Transverse colon (tissue), 4 donors: ENCODE measurements around the gene GREM2. TPM values are rescaled to one million over a fixed set of nuclear protein-coding genes. Genes with fewer than 3 reads are reported as not detected.
A peak's percentile ranks its signal among the peaks of the same experiment; 100 is the strongest.

Experiments used
- DNase-seq: peaks from one replicate; pipeline ENCODE4 v3.0.0-alpha.2; 2019
- H3K27ac ChIP-seq, 4 donors: fragments of 200-600 bp; sonication (generic); 2 replicates each; pipeline ENCODE4 v1.5.1; 2016 to 2018; ENCODE audit warnings: inconsistent platforms in 4 of 4
- H3K27me3 ChIP-seq: fragments of 200-600 bp; sonication (generic); 2 replicates; pipeline ENCODE4 v1.5.1; 2017; ENCODE audit warnings: inconsistent platforms
- H3K36me3 ChIP-seq, 4 donors: fragments of 200-600 bp; sonication (generic); 2 replicates each; pipeline ENCODE4 v1.5.1; 2017 to 2019; ENCODE audit warnings: inconsistent platforms in 4 of 4
- H3K4me1 ChIP-seq, 4 donors: fragments of 200-600 bp; sonication (generic); 2 replicates each; pipeline ENCODE4 v1.5.1; 2017 to 2020; ENCODE audit warnings: inconsistent platforms in 4 of 4
- H3K4me3 ChIP-seq, 4 donors: fragments of 200-600 bp; sonication (generic); 1 replicate in 1 of 4; 2 replicates in 3 of 4; pipeline versions ENCODE4 v1.5.1 to v1.6.1; 2017 to 2019; ENCODE audit warnings: inconsistent platforms in 4 of 4
- H3K9me3 ChIP-seq, 2 donors: fragments of 200-600 bp; sonication (generic); 2 replicates each; pipeline ENCODE4 v1.5.1; 2017 to 2019; ENCODE audit warnings: inconsistent platforms in 2 of 2
- CTCF ChIP-seq, 5 experiments: fragments of 200-600 bp in 3 of 5; fragments of 450-650 bp in 2 of 5; sonication (generic) in 3 of 5; IDR thresholded peaks; 1 replicate in 2 of 5; 2 replicates in 3 of 5; pipeline ENCODE4 v1.5.1; 2016 to 2017; ENCODE audit warnings: antibody characterized with exemption in 5 of 5, inconsistent platforms in 3 of 5, mild to moderate bottlenecking in 2 of 5, moderate library complexity in 1 of 5
- EP300 ChIP-seq: sonication (generic); formaldehyde crosslinking; IDR thresholded peaks from one replicate; pipeline ENCODE4 v1.6.1; 2017; ENCODE audit warnings: antibody characterized with exemption, low read depth
- POLR2A ChIP-seq: fragments of 450-650 bp; IDR thresholded peaks from one replicate; pipeline ENCODE4 v1.6.1; 2016; ENCODE audit warnings: antibody characterized with exemption, mild to moderate bottlenecking, moderate library complexity
- POLR2AphosphoS5 ChIP-seq, 3 donors: sonication (generic); formaldehyde crosslinking; IDR thresholded peaks; one replicate each; pipeline ENCODE4 v1.6.1; 2016; ENCODE audit warnings: antibody characterized with exemption in 3 of 3
- WGBS, 2 donors: methylation state at CpG; one replicate each; pipeline ENCODE4 v1.1.5; 2018; ENCODE audit warnings: low coverage in 1 of 2; 5-methylcytosine and 5-hydroxymethylcytosine counted together
- in situ Hi-C, 4 donors: fragments of 200-750 bp; cut with MboI; loops; one replicate each; pipeline versions ENCODE4 v1.15.0 to v1.15.1; 2017; ENCODE audit warnings: low sequenced_read_pairs in 3 of 4, low pct_ligation_motif_present in 1 of 4, low pct_unique_long_range_greater_than_20kb in 1 of 4
- intact Hi-C: fragments of 100-400 bp; cut with DNase I; formaldehyde crosslinking; loops from one replicate; pipeline ENCODE4 v1.15.1; 2023; ENCODE audit warnings: low total_unique reads
- total RNA-seq, 4 donors: library from RNA; depleted of rRNA; stranded (reverse); fragments of >200 nt; gene quantifications; one replicate each; pipeline ENCODE4 v1.1.0, GENCODE V29; 2016

The GREM2 gene
- total RNA-seq, 4 donors from 2014 or later: 2.8 to 13.1 (median 4.9) TPM

GRCh38 chr1:240522122-240522822, 89.7 kb downstream of the GREM2 start:
- Histone ChIP-seq H3K4me1 (peaks cover 0 to 12% (median 7%) of the 10 kb centered on the region in 4 donors), H3K27ac (peak overlapping the region in 3 of 4 donors; percentile 2 to 46 (median 46)), H3K9me3 (no peaks in the 10 kb centered on the region), H3K4me3 (no peak overlapping the region), H3K36me3 (no peaks in the 10 kb centered on the region), H3K27me3 (no peaks in the 10 kb centered on the region)
- in situ Hi-C loops (no loop called here), intact Hi-C loops (no loop called here)
- no peak for DNase-seq
- 26 to 38% methylated on average over 6 of the region's 6 CpGs for WGBS, 2 donors
- TF ChIP-seq POLR2AphosphoS5 (IDR thresholded peaks at IDR 0.05): no peak
- TF ChIP-seq EP300: no peak
- TF ChIP-seq POLR2A: no peak
- TF ChIP-seq CTCF (IDR thresholded peaks at IDR 0.05): no peak

GRCh38 chr1:240517891-240518290, 94.1 kb downstream of the GREM2 start:
- Histone ChIP-seq H3K36me3 (no peaks in the 10 kb centered on the region), H3K4me1 (peaks cover 0 to 8% (median 4%) of the 10 kb centered on the region in 4 donors), H3K4me3 (no peak overlapping the region), H3K9me3 (no peaks in the 10 kb centered on the region), H3K27me3 (no peaks in the 10 kb centered on the region), H3K27ac (no peak overlapping the region)
- in situ Hi-C loops: no loop called here
- DNase-seq: no peak
- WGBS, 2 donors: 91 to 92% methylated on average over 2 to 4 of the region's 4 CpGs
- intact Hi-C loops: no loop called here
- TF ChIP-seq CTCF (IDR thresholded peaks at IDR 0.05) (no peak), EP300 (no peak), POLR2A (no peak), POLR2AphosphoS5 (IDR thresholded peaks at IDR 0.05) (no peak)

GRCh38 chr1:240516069-240516468, 95.9 kb downstream of the GREM2 start:
- Histone ChIP-seq H3K4me3 (no peak overlapping the region), H3K9me3 (no peaks in the 10 kb centered on the region), H3K4me1 (no peaks in the 10 kb centered on the region), H3K27me3 (no peaks in the 10 kb centered on the region), H3K36me3 (no peaks in the 10 kb centered on the region), H3K27ac (no peak overlapping the region)
- WGBS, 2 donors: 88 to 90% methylated on average over 2 of the region's 2 CpGs
- intact Hi-C loops (no loop called here), in situ Hi-C loops (no loop called here)
- DNase-seq: no peak
- TF ChIP-seq POLR2AphosphoS5 (IDR thresholded peaks at IDR 0.05): no peak
- TF ChIP-seq POLR2A: no peak
- TF ChIP-seq EP300: no peak
- TF ChIP-seq CTCF (IDR thresholded peaks at IDR 0.05): no peak

GRCh38 chr1:240515505-240515904, 96.5 kb downstream of the GREM2 start:
- 48 to 75% methylated on average over 1 of the region's 1 CpG for WGBS, 2 donors
- no peaks in the 10 kb centered on the region for H3K9me3 ChIP-seq

More at GRCh38 chr1:240515505-240515904, 96.5 kb downstream of the GREM2 start:
- intact Hi-C loops (no loop called here), in situ Hi-C loops (no loop called here)
- H3K27ac ChIP-seq: no peak overlapping the region
- DNase-seq: no peak
- TF ChIP-seq CTCF (IDR thresholded peaks at IDR 0.05) (no peak), POLR2A (no peak), POLR2AphosphoS5 (IDR thresholded peaks at IDR 0.05) (no peak), EP300 (no peak)
- no peak overlapping the region for H3K4me3 ChIP-seq
- H3K36me3 ChIP-seq: no peaks in the 10 kb centered on the region
- no peaks in the 10 kb centered on the region for H3K4me1 ChIP-seq
- H3K27me3 ChIP-seq: no peaks in the 10 kb centered on the region
